Stromal cell of bone marrow (primary cell): Measurements from ENCODE around the gene DHRSX.
A peak's percentile ranks its signal among the peaks of the same experiment; 100 is the strongest.
"Not testable (repeated sequence)": the region's sequence is repeated elsewhere in the genome, so short reads cannot be mapped to it uniquely, and the experiment has no call there.

Experiments
- DNase-seq: peaks from one replicate; pipeline ENCODE4 v3.0.0-alpha.2; 2012; ENCODE audit warnings: low read depth

Gene DHRSX

DNA sequence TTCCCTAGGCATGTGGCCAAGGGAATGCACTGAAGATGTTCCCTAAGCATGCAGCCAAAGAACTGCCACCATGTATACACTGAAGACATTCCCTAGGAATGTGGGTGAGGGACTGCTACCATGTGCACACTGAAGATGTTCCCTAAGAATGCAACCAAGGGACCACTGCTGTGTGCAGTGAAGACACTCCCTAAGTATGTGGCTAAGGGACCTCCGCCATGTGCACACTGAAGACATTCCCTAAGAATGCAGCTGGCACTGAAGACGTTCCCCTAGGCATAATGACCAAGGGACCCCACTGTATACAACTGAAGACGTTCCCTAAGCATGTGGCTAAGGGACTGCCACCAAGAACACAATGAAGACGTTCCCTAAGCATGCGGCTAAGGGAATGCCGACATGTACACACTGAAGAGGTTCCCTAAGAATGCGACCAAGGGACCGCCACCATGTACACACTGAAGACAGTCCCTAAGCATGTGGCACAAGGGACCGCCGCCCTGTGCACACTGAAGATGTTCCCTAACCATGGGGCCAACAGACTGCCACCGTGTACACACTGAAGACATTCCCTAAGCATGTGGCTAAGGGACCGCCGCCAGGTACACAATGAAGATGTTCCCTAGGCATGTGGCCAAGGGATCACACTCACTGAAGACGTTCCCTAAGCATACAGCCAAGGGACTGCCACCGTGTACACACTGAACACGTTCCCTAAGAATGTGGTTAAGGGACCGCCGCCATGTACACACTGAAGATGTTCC lies 25.6 kb downstream of the DHRSX start:
- no peak for DNase-seq

- no peak for DNase-seq
These were observed 26.4 kb downstream of the DHRSX start for GRCh38 chrX:2474280-2474962.

DNA sequence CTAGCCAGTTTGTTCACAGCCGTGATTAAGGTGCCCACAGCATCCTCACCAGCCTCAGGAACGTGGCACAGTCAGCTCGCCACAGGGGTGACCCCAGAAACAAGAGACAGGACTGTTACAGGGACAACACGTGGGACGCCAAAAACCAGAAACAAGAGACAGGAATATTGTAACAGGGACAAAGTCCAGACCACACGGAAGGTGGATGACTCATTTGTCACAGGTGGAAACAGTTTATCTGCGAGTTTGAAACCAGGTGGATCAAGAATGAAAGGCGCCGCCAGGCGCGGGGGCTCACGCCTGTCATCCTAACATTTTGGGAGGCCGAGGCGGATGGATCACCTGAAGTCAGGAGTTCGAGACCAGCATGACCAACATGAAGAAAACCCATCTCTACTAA lies 27.7 kb downstream of the DHRSX start:
- DNase-seq = not testable (repeated sequence)

DNA sequence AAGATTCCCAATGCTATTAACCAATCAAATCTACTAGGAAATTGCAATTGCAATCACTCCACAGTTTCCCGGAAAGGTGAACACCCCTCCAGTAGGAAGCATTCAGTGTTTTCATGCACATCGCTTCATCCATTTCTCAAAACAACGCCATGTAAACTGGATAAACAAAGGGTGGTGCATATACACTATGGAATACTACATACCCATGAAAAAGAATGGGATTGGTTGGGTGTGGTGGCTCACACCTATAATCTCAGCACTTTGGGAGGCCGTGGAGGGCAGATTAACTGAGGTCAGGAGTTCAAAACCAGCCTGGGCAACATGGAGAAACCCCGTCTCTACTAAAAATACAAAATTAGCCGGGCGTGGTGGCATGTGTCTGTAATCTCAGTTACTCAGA lies 29.1 kb downstream of the DHRSX start:
- no peak for DNase-seq

DNA sequence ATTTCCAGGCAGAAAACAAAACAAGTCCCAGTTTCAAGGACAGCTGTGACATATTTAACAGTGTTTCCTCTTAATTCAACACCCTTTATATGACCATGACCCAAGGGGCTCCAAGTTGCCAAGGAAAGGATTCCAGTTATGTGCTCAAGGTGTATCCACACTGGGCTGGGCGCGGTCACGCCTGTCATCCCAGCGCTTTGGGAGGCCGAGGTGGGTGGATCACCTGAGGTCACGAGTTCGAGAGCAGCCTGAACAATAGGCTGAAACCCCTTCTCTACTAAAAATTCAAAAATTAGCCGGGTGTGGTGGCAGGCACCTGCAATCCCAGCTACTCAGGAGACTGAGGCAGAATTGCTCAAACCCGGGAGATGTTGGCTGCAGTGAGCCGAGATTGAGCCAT lies 29.6 kb downstream of the DHRSX start:
- not testable (repeated sequence) for DNase-seq

DNA sequence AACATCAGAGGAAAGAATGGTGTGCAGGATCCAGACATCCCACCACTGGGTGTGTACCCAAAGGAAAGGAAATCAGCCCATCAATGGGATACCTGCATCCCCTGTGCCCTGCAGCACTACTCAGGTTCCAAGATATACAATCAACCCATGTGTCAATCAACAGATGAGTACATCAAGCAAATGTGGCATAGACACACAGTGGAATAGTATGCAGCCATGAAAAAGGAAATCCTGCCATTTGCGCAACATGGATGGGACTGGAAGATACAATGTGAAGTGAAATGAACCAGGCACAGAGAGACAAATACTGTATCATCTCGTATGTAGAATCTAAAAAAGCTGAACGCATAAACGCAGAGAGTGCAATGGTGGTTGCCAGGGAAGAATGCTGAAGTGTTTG lies 30.9 kb downstream of the DHRSX start:
- DNase-seq = not testable (repeated sequence)

- DNase-seq = no peak
These were observed 31.5 kb downstream of the DHRSX start for GRCh38 chrX:2469196-2469685.

DNA sequence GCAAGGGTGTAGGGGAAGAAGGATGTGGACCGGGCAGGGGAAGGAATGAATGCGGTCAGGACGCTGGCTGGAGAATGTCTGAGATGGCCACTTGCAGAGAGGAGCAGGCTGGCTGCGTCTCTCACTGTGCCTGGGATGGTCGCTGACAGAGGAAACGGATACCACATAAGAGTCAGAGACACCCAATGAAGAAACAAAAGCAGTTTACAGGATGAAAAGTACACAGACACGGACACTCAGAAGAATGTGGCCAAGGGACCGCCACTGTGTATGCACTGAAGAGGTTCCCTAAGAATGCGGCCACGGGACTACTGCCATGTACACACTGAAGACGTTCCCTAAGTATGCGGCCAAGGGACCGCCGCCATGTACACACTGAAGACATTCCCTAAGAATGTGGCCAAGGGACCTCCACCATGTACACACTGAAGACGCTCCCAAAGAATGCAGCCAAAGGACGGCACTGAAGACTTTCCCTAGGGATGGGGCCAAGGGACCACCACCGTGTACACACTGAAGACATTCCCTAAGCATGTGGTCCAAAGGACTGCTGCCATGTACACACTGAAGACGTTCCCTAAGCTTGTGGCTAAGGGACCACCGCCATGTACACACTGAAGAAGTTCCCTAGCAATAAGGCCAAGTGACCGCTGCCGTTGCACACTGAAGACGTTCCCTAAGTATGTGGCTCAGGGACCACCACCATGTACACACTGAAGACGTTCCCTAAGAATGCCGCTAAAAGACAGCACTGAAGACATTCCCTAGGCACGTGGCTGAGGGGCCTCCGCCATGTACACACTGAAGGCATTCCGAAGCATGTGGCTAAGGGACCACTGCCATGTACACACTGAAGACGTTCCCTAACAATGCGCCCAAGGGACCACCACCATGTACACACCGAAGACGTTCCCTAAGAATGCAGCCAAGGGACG lies 32.2 kb downstream of the DHRSX start:
- DNase-seq = no peak

- no peak for DNase-seq
These were observed 33.7 kb downstream of the DHRSX start for GRCh38 chrX:2466876-2467656.

DNA sequence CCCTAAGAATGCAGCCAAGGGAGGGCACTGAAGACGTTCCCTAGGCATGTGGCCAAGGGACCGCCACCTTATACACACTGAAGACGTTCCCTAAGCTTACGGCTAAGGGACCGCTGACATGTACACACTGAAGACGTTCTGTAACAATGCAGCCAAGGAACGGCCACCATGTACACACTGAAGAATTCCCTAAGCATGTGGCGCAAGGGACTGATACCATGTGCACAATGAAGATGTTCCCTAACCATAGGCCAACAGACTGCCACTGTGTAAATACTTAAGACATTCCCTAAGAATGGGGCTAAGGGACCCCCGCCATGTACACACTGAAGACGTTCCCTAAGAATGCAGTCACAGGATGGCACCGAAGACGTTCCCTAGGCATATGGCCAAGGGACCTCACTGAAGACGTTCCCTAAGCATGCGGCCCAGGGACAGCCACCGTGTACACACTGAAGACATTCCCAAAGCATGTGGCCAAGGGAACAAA lies 36.1 kb downstream of the DHRSX start:
- DNase-seq = no peak

DNA sequence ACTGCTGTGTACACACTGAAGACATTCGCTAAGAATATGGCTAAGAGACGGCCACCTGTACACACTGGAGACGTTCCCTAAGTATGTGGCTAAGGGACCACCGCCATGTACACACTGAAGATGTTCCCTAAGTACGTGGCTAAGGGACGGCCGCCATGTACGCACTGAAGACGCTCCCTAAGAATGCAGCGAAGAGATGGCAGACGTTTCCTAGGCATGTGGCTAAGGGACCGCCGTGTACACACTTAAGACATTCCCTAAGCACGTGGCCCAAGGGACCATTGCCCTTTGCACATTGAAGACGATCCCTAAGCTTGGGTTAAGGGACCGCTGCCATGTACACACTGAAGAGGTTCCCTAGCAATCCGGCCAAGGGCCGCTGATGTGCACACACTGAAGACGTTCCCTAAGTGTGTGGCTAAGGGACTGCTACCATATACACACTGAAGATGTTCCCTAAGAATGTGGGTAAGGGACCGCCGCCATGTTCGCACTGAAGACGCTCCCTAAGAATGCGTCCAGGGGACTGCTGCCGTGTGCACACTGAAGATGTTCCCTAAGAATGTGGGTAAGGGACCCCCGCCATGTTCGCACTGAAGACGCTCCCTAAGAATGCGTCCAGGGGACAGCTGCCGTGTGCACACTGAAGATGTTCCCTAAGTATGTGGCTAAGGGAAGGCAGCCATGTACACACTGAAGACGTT lies 36.7 kb downstream of the DHRSX start:
- DNase-seq = no peak

DNA sequence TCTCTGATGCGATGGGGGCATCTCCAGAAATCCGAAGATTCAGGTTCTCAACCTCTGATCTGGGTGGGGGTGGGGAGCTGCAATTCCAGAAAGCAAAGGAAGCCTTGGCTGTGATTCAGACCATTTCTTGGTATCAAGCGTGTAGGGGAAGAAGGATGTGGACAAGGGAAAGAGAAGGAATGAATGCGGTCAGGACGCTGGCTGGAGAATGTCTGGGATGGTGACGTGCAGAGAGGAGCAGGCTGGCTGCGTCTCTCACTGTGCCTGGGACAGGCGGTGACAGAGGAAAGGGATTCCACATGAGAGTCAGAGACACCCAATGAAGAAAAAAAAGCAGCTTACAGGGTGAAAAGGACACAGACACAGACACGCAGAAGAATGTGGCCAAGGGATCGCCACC lies 37.3 kb downstream of the DHRSX start:
- DNase-seq = peak; percentile 37

DNA sequence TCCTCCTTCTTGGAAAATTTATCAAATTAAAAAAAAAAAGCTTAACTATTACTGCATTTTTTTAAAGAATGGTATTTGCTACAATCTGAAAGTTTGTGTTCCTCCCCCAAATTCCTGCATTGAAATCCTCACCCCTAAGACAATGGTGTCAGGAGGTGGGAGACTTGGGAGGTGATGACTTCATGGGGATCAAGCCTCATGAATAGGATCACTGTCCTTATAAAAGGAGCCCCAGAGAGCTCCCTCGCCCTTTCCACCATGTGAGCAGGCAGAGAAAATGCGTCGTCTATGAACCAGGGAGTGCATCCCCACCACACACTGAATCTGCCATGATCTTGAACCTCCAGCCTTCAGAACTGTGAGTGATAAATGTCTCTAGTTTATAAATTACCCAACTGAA lies 38.0 kb downstream of the DHRSX start:
- DNase-seq = no peak

GRCh38 chrX:2462074-2462473 lies 38.7 kb downstream of the DHRSX start:
- no peak for DNase-seq

GRCh38 chrX:2461711-2462016 lies 39.1 kb downstream of the DHRSX start:
- no peak for DNase-seq

DNA sequence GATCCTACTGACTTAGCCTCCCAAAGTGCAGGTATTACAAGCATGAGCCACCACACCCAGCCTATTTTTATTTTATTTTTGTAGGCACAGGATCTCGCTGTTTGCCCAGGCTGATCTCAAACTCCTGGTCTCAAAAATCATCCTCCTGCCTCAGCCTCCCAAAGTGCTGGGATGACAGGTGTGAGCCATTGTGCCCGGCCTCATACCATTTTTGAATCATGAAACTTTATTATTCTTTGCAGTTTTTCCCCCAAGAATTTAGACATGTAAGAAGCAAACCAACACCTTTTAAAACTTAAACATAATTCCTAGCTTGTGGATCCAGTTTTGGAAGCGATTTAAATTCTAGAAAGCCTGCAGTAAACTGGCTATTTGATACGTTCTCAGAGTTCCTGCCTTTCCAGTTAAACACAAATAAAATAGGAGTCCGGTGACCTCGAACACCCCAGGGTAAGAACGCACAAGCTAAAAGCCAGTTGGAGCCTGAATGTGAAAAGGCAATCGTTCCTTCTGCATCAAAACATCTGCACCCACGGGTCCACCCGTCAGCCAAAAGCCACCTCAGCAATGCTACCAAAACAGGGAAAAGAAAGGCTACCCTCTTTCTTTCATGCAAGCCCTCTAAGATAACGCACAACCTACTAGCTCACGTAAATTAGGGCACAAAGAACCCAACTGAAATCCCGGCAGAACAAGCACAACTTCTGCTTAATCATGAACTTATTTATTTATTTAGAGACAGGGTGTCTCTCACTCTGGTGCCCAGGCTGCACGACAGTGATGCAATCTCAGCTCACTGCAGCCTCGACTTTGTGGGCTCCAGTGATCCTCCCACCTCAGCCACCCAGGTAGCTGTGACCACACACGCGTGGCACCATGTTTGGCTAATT lies 39.7 kb downstream of the DHRSX start:
- not testable (repeated sequence) for DNase-seq

DNA sequence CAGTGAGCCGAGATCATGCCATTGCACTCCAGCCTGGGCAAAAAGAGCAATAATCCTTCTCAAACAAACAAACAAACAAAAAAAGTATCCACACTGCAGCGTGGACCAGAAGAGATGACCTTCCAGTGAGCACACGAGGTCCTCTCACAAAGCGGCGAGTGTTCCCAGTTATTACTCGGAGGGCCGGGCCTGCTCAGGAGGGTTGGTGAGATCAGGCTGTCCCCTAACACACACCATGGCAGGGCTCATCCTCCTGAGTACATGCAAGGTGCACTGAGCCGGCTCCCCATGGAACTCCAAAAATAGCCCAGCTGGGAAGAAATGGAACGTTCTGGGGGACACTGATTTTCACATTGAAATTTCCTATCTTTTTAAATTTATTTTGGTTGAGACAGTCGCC lies 40.7 kb downstream of the DHRSX start:
- DNase-seq = not testable (repeated sequence)

DNA sequence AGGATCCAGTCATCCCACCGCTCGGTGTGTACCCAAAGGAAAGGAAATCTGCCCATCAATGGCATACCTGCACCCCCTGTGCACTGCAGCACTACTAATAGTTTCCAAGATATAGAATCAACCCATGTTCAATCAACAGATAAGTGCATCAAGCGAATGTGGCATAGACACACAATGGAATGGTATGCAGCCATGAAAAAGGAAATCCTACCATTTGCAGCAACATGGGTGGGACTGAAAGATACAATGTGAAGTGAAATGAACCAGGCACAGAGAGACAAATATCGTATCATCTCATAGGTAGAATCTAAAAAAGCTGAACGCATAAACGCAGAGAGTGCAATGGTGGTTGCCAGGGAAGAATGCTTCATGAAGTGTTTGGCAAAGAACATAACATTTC lies 42.5 kb downstream of the DHRSX start:
- DNase-seq = no peak

- no peak for DNase-seq
These were observed 43.3 kb downstream of the DHRSX start for GRCh38 chrX:2457289-2458133.
